Glomerular visceral epithelial cell (primary cell): Measurements from ENCODE around the gene AKT2.

Experiments used
- DNase-seq: peaks from one replicate; pipeline ENCODE4 v3.0.0-alpha.2; 2016; ENCODE audit errors: extremely low spot score

AKT2 gene

DNA sequence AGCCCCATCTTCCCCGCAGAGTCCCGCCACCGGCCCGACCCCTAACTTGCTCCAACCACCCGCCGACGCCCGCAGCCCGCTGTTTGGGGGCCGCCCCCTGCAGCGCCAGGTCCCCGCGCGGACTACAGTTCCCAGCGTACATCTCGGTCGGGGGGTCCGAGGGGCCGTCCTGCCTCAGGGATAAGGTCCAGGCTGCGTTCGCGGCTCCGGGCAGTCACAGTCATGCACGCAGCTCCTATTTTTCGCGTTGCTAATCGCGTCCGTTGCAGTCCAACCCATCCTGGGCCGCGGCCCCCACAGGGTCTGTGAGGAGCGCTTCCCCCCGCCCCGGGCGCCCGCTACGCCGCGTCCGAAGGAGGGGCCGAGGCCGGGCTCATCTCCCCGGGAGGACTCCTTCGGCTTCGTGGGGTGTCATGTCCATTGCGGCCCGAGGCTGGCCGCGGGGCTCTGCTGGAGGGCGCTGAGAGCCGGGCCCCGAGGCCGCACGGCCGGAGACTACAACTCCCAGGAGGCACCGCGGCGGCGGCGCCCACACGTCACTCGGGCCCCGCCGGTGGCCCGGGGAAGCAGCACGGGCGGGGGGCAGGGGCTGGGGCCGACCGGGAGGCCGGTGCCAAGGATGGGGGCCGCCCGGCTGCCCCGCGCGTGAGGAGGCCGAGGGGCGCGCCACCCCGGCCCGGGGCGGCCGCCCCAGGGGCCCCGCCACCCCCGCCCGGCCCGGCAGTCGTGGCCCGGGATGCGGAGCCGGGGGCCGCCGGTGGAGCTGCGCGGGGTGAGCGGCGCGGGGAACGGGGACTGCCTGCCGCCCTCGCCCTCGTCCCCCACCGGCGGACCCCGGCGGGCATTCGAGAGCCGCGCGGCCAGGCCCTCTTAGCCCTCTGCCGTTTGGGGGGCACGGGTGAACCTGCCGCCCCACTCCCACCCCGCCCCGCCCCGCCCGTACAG, 94.0 kb downstream of the AKT2 start, which contains the start of gene MAP3K10:
Gene MAP3K10 (plus strand): TSS at position 536 of the 945 bp plus-strand sequence. CDS start 606 bp downstream, outside the sequence.
- DNase-seq, result peak; percentile 74

DNA sequence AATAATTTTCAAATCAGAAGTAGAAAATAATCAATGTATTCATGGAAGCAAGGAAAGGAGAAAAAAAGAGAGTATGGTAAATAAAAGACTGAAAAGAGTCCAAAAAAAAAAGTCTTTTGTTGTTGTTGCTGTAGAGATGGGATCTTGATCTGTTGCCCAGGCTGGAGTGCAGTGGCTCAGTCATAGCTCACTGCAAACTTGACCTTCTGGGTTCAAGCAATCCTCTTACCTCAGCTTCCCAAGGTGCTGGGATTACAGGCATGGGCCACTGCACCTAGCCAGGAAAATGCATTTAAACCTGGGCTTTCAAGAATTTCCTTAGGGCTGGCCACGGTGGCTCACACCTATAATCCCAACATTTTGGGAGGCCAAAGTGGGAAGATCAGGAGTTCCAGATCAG, 100.9 kb downstream of the AKT2 start:
- DNase-seq, result no peak
